Body of pancreas (tissue), 4 donors: ENCODE measurements around the gene HIGD1C. TPM values are rescaled to one million over a fixed set of nuclear protein-coding genes. Genes with fewer than 3 reads are reported as not detected.
"Not testable (repeated sequence)": the region's sequence is repeated elsewhere in the genome, so short reads cannot be mapped to it uniquely, and the experiment has no call there.

ENCODE experiments used
- ATAC-seq: fragments of 150-250 bp; one replicate; pipeline ENCODE4 v1.9.1; 2016
- DNase-seq, 4 donors: peaks; one replicate each; pipeline ENCODE4 v3.0.0-alpha.2; 2019
- H3K27ac ChIP-seq, 4 donors: fragments of 200-600 bp; sonication (generic); 1 replicate in 3 of 4; 2 replicates in 1 of 4; pipeline versions ENCODE4 v1.5.1 to v1.6.1; 2016 to 2019; ENCODE audit warnings: mild to moderate bottlenecking in 1 of 4, mixed read lengths in 1 of 4, moderate library complexity in 1 of 4
- H3K27me3 ChIP-seq, 2 donors: fragments of 200-600 bp; sonication (generic); one replicate each; pipeline ENCODE4 v1.6.0; 2016; ENCODE audit warnings: mild to moderate bottlenecking in 1 of 2
- H3K36me3 ChIP-seq, 2 donors: fragments of 200-600 bp; sonication (generic); replicated peaks in 1 of 2; 2 replicates each; pipeline ENCODE4 v1.5.1; 2016; ENCODE audit warnings: low read depth in 2 of 2; ENCODE audit not compliant: insufficient read depth in 1 of 2
- H3K4me1 ChIP-seq: fragments of 200-600 bp; sonication (generic); one replicate; pipeline ENCODE4 v1.6.0; 2016
- H3K4me3 ChIP-seq, 2 donors: fragments of 200-600 bp; sonication (generic); 1 replicate in 1 of 2; 2 replicates in 1 of 2; pipeline ENCODE4 v1.5.1; 2016 to 2019
- H3K9me3 ChIP-seq, 3 donors: fragments of 200-600 bp; sonication (generic); 1 replicate in 2 of 3; 2 replicates in 1 of 3; pipeline ENCODE4 v1.5.1; 2016
- POLR2A ChIP-seq, 3 donors: fragments of 450-650 bp; IDR thresholded peaks; one replicate each; pipeline ENCODE4 v1.6.1; 2016; ENCODE audit warnings: antibody characterized with exemption in 3 of 3, mild to moderate bottlenecking in 2 of 3
- WGBS, 2 donors: methylation state at CpG; one replicate each; pipeline ENCODE4 v1.1.5; 2017; 5-methylcytosine and 5-hydroxymethylcytosine counted together
- intact Hi-C: fragments of 100-400 bp; cut with DNase I; formaldehyde crosslinking; loops from one replicate; pipeline ENCODE4 v1.15.1; 2023
- small RNA-seq: library from RNA; depleted of rRNA; stranded (forward); fragments of <200 nt; gene quantifications from one replicate; pipeline ENCODE3, GENCODE V24; 2016
- total RNA-seq, 2 donors: library from RNA; depleted of rRNA; stranded (reverse); fragments of >200 nt; gene quantifications; one replicate each; pipeline ENCODE4 v1.1.0, GENCODE V29; 2016
- TF ChIP-seq, protein P1 (sequence below), 7 experiments: fragments of 450-650 bp in 4 of 7; fragments of 200-600 bp in 3 of 7; sonication (generic) in 3 of 7; IDR thresholded peaks; one replicate each; pipeline ENCODE4 v1.5.1; 2016 to 2019; ENCODE audit warnings: antibody characterized with exemption in 7 of 7

HIGD1C gene
- total RNA-seq, 2 donors from 2014 or later: not detected

DNA sequence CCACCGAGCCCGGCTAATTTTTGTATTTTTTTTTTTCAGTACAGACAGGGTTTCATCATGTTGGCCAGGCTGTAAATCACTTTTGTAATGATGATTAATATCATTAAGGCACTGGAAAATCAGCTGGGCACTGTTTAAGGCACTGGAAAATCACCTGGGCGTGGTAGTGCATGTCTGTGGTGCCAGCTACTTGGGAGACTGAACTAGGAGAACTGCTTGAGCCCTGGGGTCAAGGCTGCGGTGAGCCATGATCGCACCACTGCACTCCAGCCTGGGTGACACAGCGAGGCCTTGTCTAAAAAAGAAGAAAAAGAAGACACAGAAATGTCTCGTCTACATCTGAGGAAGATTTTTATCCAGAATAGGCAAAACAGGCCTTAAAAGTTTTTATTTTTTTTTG is 61.1 kb downstream of the HIGD1C start:
- Histone ChIP-seq H3K4me3 (no peak overlapping the region), H3K27ac (no peak overlapping the region), H3K9me3 (no peaks in the 10 kb centered on the region), H3K27me3 (no peaks in the 10 kb centered on the region), H3K36me3 (no peaks in the 10 kb centered on the region), H3K4me1 (peaks cover 37% of the 10 kb centered on the region)
- no peak for TF ChIP-seq POLR2A (IDR thresholded peaks at IDR 0.05)
- TF ChIP-seq, protein P1, sequence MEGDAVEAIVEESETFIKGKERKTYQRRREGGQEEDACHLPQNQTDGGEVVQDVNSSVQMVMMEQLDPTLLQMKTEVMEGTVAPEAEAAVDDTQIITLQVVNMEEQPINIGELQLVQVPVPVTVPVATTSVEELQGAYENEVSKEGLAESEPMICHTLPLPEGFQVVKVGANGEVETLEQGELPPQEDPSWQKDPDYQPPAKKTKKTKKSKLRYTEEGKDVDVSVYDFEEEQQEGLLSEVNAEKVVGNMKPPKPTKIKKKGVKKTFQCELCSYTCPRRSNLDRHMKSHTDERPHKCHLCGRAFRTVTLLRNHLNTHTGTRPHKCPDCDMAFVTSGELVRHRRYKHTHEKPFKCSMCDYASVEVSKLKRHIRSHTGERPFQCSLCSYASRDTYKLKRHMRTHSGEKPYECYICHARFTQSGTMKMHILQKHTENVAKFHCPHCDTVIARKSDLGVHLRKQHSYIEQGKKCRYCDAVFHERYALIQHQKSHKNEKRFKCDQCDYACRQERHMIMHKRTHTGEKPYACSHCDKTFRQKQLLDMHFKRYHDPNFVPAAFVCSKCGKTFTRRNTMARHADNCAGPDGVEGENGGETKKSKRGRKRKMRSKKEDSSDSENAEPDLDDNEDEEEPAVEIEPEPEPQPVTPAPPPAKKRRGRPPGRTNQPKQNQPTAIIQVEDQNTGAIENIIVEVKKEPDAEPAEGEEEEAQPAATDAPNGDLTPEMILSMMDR (IDR thresholded peaks at IDR 0.05): no peak
- DNase-seq (no peak), ATAC-seq (no peak)
- intact Hi-C loops: no loop called here
- WGBS, 2 donors: 90 to 94% methylated on average over 7 of the region's 7 CpGs

DNA sequence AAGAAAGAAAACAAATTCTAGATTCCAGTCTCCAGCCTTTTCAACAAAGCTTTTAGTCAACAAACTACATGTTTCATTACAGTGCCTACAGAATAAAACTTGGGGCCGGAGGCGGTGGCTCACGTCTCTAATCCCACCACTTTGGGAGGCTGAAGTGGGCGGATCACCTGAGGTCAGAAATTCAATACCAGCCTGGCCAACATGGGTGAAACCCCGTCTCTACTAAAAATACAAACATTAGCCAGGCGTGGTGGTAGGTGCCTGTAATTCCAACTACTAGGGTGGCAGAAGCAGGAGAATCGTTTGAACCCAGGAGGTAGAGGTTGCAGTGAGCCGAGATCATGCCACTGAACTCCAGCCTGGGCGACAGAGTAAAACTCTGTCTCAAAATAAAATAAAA is 62.1 kb downstream of the HIGD1C start:
- ATAC-seq, DNase-seq, H3K27ac ChIP-seq, H3K36me3 ChIP-seq, intact Hi-C loops, H3K4me3 ChIP-seq, H3K27me3 ChIP-seq, H3K9me3 ChIP-seq: not testable (repeated sequence)
- WGBS, 2 donors: 89 to 90% methylated on average over 9 of the region's 9 CpGs
- peaks cover 35% of the 10 kb centered on the region for H3K4me1 ChIP-seq

DNA sequence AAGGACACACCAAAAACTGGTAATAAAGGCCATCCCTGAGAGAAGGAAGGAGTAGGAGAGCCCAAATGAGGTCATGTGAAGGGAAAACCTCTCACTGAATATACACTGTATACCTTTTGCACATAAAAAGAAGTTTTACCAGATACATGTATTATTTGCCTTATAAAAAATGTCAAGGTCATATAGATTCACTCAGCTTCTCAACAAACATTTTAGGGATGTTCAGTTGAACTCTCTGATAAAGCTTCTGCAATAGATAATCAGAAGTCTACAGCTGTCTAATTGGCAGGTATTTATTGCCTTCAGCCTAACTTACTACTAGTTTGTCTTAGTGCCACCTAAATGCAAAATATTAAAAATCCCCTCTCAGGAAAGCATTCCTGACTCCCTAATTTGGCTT is 65.1 kb downstream of the HIGD1C start:
- Histone ChIP-seq H3K4me3 (no peak overlapping the region), H3K4me1 (peaks cover 46% of the 10 kb centered on the region), H3K27ac (no peak overlapping the region), H3K9me3 (no peaks in the 10 kb centered on the region), H3K27me3 (no peaks in the 10 kb centered on the region), H3K36me3 (no peaks in the 10 kb centered on the region)
- DNase-seq (no peak), ATAC-seq (no peak)
- intact Hi-C loops: no loop called here
- TF ChIP-seq POLR2A (IDR thresholded peaks at IDR 0.05): no peak
- TF ChIP-seq, protein P1 (IDR thresholded peaks at IDR 0.05): no peak

DNA sequence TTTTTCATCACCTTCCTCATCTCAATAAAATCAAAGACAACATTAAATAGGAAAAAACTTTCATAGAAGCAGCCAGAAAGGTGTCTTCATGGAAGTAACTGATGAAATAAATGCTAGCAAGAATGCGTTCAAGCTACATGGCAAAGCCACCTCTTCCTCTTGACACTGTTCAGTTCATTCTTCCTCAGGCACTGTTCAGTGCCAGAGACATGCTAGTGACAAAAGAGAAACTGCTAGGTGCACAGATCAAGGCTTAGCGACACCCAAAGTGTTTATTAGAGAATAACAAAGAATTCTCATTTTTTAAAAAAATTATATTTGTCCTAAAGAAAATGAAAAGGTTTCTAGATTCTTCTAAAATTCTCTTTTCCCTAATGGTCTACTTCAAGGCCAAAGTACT is 66.6 kb downstream of the HIGD1C start:
- Histone ChIP-seq H3K9me3 (no peaks in the 10 kb centered on the region), H3K27ac (no peak overlapping the region), H3K4me3 (no peak overlapping the region), H3K27me3 (no peaks in the 10 kb centered on the region), H3K4me1 (peaks cover 46% of the 10 kb centered on the region), H3K36me3 (no peaks in the 10 kb centered on the region)
- intact Hi-C loops: no loop called here
- TF ChIP-seq POLR2A (IDR thresholded peaks at IDR 0.05): no peak
- TF ChIP-seq, protein P1 (IDR thresholded peaks at IDR 0.05): no peak
- no peak for DNase-seq
- whole genome bisulfite sequencing, 2 donors: 85 to 91% methylated on average over 2 of the region's 2 CpGs
- ATAC-seq: no peak

DNA sequence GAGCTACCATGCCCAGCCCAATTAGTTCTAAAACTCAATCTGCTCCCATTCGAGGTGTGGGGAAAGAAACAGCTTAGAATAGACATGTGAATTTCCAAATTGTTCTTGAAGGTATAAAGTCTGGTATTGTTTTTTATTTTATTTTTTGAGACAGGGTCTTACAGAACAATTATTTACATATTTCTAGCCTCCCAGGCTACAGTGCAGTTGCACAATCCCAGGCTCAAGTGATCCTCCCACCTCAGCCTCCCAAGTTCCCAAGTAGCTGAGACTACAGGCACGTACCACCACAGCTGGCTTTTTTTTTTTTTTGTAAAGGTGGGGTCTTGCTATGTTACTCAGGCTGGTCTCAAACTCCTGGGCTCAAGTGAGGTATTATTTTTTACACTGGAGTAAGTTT is 67.6 kb downstream of the HIGD1C start:
- no peak for ATAC-seq
- Histone ChIP-seq H3K27me3 (no peaks in the 10 kb centered on the region), H3K36me3 (no peaks in the 10 kb centered on the region), H3K4me3 (no peak overlapping the region), H3K9me3 (no peaks in the 10 kb centered on the region), H3K4me1 (peaks cover 48% of the 10 kb centered on the region), H3K27ac (no peak overlapping the region)
- WGBS, 2 donors: 78 to 81% methylated on average over 2 of the region's 2 CpGs
- no peak for DNase-seq
- no peak for TF ChIP-seq POLR2A (IDR thresholded peaks at IDR 0.05)
- TF ChIP-seq, protein P1 (IDR thresholded peaks at IDR 0.05): no peak
- intact Hi-C loops: no loop called here

Small RNA genes within 50 kb of the gene (small RNA-seq; reads per million reads assigned to genes)
- not detected for gene AC008121.1
- gene RF00019: not detected
- gene RNU6-87P: not detected

Other genes with a start within 250 kb of the HIGD1C start
- gene ATF1, start 188.4 kb upstream of the HIGD1C start, total RNA-seq: 1 to 10 TPM; 7.5 to 9.6 TPM
- gene TMPRSS12, start 109.6 kb upstream of the HIGD1C start, total RNA-seq: not detected
- 10 to 100 TPM; 53.2 to 55.0 TPM for gene SLC11A2, start 73.8 kb downstream of the HIGD1C start, total RNA-seq
- gene LETMD1, start 95.8 kb downstream of the HIGD1C start, total RNA-seq: 10 to 100 TPM; 57.4 to 71.6 TPM
- 10 to 100 TPM; 20.8 to 25.4 TPM for gene CSRNP2, start 131.1 kb downstream of the HIGD1C start, total RNA-seq
- gene TFCP2, start 220.6 kb downstream of the HIGD1C start, total RNA-seq: 1 to 10 TPM; 7.9 to 9.9 TPM